ENCODE data around the gene AQP3.

DNA sequence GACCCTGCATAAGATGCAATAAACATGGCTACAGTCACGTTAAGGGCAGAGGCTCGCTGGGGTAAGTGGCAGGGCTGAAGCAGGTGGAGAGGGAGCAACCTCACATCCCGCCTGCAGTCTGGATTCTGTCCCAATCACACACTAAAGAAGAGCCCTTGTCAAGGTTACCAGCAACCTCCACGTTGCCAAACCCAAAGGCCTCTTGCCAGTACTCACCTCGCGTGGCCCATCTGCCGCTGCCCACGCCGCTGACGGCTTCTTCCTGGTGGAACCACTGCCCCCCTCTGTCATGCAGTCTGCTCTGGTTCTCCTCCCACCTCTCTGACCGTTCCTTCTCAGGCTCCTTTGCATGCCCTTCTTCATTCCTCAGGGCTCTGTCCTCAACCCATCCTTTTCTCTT is 53.8 kb downstream of the AQP3 start:
- TF ChIP-seq, protein P1, sequence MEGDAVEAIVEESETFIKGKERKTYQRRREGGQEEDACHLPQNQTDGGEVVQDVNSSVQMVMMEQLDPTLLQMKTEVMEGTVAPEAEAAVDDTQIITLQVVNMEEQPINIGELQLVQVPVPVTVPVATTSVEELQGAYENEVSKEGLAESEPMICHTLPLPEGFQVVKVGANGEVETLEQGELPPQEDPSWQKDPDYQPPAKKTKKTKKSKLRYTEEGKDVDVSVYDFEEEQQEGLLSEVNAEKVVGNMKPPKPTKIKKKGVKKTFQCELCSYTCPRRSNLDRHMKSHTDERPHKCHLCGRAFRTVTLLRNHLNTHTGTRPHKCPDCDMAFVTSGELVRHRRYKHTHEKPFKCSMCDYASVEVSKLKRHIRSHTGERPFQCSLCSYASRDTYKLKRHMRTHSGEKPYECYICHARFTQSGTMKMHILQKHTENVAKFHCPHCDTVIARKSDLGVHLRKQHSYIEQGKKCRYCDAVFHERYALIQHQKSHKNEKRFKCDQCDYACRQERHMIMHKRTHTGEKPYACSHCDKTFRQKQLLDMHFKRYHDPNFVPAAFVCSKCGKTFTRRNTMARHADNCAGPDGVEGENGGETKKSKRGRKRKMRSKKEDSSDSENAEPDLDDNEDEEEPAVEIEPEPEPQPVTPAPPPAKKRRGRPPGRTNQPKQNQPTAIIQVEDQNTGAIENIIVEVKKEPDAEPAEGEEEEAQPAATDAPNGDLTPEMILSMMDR (IDR thresholded peaks at IDR 0.05; ENCODE audit: poor library complexity) = no peak
- TF ChIP-seq EZH2 (IDR thresholded peaks at IDR 0.05; ENCODE audit: borderline replicate concordance) = no peak
- no peak for TF ChIP-seq EZH2phosphoT487 (IDR thresholded peaks at IDR 0.05; ENCODE audit: low read depth, severe bottlenecking, unreplicated experiment)
